ENCODE measurements around the gene KCTD5. TPM values are rescaled to one million over a fixed set of nuclear protein-coding genes. Genes with fewer than 3 reads are reported as not detected.

The KCTD5 gene
- total RNA-seq, 2 experiments from 2014 or later, result 34.2 to 41.7 TPM

DNA sequence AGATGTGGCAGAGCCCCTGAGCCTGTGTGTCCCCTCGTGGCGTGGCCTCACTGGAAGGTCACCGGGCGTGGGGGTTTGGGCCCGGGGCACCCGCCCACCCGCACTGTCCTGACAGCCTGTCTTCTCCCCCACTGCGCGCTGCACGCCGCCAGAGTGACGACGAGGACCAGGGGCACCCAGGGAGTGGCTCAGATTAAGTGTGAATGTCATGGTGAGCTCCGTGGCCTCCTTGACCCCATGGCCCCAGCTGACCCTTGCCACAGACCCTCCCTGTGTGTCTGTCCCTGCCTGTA lies 22.6 kb downstream of the KCTD5 start:
- CTCF ChIA-PET, result no interaction called here
- Mint-ChIP-seq H3K27me3 (no peaks in the 10 kb centered on the region), H3K27ac (no peak overlapping the region), H3K9me3 (ENCODE audit: low read depth) (no peaks in the 10 kb centered on the region), H3K36me3 (peaks cover 8% of the 10 kb centered on the region), H3K4me1 (no peaks in the 10 kb centered on the region), H3K4me3 (no peak overlapping the region)
- ATAC-seq (no peak), DNase-seq (no peak)

DNA sequence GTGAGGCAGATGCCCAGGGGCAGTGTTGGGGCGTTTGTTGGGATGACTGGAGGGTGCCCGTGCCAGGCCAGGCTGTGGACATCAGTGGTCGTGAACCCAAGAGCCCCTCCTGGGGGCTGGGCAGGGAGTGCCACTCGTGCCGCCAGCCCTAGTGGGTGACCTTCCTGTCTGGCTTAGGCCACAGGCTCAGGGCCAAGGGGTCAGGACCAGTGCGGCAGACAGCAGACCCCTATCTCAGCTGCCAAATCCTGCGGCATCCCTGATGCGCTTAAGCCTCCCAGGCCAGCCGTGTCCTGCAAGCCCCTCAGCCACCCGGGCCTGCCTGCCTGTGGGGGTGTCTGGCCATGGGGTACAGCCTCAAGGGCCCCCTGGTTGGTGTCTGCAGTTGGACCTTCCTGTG lies 23.0 kb downstream of the KCTD5 start:
- Mint-ChIP-seq H3K4me3 (no peak overlapping the region), H3K9me3 (ENCODE audit: low read depth) (no peaks in the 10 kb centered on the region), H3K36me3 (peaks cover 8% of the 10 kb centered on the region), H3K27me3 (no peaks in the 10 kb centered on the region), H3K4me1 (no peaks in the 10 kb centered on the region), H3K27ac (no peak overlapping the region)
- DNase-seq, result no peak
- no peak for ATAC-seq
- CTCF ChIA-PET, result no interaction called here

DNA sequence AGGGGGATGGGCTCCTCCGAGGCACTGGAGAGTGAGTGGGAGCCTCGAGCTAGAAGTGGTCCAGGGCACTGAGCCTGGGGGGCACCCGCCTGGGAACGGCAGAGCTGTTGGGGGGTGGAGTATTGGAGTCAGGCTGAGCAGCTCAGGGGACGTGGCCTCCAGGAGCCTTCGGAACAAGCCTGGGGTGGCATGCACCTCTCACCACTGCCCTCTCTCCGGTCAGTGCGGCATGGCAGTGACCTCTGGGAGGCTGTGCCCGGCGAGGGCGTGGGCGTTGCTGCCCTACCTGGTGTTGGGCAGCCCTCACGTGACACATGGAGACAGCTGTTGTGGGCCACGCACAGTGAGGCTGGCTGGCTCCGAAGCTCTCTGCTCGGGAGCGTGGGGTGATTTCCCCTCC lies 23.8 kb downstream of the KCTD5 start:
- Mint-ChIP-seq H3K27ac (no peak overlapping the region), H3K4me3 (no peak overlapping the region), H3K27me3 (no peaks in the 10 kb centered on the region), H3K4me1 (no peaks in the 10 kb centered on the region), H3K36me3 (peaks cover 8% of the 10 kb centered on the region), H3K9me3 (ENCODE audit: low read depth) (no peaks in the 10 kb centered on the region)
- DNase-seq, result no peak
- no peak for ATAC-seq
- CTCF ChIA-PET, result no interaction called here

DNA sequence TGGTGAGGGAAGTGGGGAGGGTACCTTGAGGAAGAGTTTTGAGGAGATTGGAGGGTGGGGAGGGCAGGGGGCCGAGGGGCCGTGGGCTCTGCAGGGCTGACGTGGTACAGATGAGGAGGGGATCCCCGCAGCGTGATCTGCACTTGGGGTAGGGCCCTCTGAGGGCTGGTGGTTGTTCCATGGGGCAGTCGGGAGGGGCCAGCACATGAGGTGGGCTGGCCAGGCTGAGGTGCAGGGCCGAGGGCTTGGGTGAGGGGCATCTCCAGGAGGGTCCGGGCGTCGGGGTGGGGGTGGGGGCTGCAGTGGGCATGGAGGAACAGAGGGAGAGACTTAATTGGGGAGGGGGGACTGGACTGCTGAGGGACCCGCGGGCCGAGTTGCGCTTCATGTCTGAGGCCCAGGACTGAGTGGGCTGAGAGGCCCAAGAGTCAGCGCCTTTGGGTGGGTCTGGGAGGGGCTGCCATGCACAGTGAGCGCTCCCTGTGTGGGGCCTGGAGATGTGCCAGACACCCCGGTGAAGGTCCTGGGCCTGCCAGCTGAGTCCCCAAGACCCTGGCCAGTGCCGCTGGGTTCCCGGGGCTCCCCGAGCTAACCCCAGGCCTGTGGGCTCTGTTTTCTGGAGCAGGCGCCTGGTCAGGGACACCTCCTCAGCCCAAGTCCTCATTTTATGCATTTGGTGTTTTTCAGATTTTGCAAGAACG lies 24.4 kb downstream of the KCTD5 start:
- Mint-ChIP-seq H3K27ac (no peak overlapping the region), H3K4me1 (no peaks in the 10 kb centered on the region), H3K4me3 (no peak overlapping the region), H3K36me3 (peaks cover 8% of the 10 kb centered on the region), H3K27me3 (no peaks in the 10 kb centered on the region), H3K9me3 (ENCODE audit: low read depth) (no peaks in the 10 kb centered on the region)
- CTCF ChIA-PET, result no interaction called here
- DNase-seq (no peak), ATAC-seq (no peak)

DNA sequence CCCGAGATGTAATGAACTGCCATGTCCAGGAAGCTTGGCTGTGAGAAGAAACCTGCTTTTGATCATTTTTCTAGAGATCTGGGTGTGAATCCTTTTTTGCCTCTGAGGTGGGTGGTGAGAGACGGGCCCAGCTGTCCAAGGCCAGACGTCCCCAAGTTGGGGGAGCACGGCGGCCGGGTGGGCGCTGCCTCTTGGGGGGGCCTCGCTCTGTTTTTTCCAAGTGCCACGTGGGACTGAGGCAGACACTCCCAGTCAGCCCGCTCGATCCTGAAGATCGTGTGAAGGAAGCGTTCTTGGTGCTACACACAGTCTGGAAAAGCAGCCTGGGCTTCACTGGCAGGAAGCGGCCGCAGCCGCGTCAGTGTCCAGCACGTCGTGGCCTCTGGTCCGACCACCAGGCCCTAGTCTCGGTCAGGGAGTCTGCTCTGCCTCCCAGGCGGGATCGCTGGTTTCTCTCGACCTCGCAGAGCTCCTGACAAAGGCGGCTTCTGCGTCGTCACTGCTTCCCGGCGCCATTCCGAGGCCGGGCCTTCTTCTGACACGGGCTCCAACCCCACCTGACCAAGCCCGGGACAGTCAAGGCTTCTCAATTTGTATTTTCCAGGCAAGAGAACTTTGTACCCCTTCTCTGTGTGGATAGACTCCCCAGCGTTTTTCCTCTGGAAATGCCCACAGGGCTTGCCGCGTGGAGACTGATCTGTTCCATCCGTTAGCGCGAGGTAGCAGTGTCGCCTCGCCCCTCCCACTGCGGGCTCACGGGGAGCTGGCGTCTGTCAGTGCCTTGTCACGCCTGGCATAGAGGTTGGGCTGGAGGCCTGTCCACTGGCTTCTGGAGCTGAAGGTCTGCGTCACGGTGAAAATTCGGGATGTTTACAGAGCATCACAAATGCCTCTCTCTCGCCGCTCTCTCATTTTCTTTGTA lies 25.3 kb downstream of the KCTD5 start:
- Mint-ChIP-seq H3K27me3 (no peaks in the 10 kb centered on the region), H3K9me3 (ENCODE audit: low read depth) (no peaks in the 10 kb centered on the region), H3K36me3 (peaks cover 7% of the 10 kb centered on the region), H3K4me3 (no peak overlapping the region), H3K4me1 (no peaks in the 10 kb centered on the region), H3K27ac (no peak overlapping the region)
- no peak for ATAC-seq
- CTCF ChIA-PET, result no interaction called here
- no peak for DNase-seq

DNA sequence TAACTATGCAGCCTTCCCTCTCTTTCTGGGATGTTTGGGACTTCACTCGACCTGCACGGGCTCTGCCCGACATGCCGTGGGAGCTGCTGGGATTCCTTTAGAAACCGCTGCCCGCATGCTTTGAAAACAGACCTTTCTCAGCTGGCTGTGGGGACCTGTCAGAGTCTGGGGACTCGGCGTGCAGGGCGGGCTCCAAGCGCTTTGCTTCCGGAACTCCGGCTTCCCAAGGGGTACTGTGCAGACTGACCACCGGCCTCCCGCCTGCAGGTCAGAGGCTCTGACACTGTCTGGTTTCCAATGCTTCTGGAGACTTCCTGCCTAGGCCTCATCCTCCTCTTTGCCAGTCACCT lies 25.9 kb downstream of the KCTD5 start:
- Mint-ChIP-seq H3K36me3 (peaks cover 7% of the 10 kb centered on the region), H3K4me1 (no peaks in the 10 kb centered on the region), H3K9me3 (ENCODE audit: low read depth) (no peaks in the 10 kb centered on the region), H3K27me3 (no peaks in the 10 kb centered on the region), H3K27ac (no peak overlapping the region), H3K4me3 (no peak overlapping the region)
- DNase-seq, result no peak
- no peak for ATAC-seq
- CTCF ChIA-PET, result no interaction called here

DNA sequence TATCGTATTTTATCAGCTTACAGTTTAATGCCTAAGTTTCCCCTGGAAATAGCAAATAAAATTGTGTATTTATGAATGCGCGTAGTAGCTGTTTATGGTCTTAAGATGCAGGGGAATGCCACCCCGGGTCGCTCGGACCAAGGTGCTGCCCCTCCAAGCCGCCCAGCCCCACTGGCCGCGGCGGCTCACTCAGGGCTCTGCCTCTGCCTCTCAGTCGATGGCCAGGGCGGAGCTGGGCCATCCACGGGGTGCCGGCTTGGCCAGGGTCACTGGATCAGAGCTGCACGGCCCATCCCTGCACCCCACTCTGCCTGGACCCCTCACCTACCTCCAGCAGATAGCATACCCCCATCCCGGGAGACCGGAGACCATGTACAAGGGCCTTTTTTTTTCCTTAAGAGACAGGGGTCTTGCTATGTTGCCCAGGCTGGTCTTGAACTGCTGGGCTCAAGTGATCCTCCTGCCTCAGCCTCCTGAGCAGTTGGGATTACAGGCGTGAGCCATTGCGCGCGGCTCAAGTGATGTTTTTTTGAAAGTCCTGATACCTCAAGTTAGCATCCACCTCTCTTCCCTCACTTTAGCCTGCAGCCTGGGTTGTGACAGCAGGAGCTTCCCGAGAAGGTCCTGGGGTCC lies 26.7 kb downstream of the KCTD5 start:
- no peak overlapping the region for H3K4me3 Mint-ChIP-seq
- ATAC-seq (no peak), DNase-seq (no peak)
- H3K27me3 Mint-ChIP-seq, result no peaks in the 10 kb centered on the region
- H3K36me3 Mint-ChIP-seq, result peaks cover 7% of the 10 kb centered on the region
- H3K27ac Mint-ChIP-seq, result no peak overlapping the region
- no peaks in the 10 kb centered on the region for H3K9me3 Mint-ChIP-seq (ENCODE audit: low read depth)
- CTCF ChIA-PET, result no interaction called here
- no peaks in the 10 kb centered on the region for H3K4me1 Mint-ChIP-seq

DNA sequence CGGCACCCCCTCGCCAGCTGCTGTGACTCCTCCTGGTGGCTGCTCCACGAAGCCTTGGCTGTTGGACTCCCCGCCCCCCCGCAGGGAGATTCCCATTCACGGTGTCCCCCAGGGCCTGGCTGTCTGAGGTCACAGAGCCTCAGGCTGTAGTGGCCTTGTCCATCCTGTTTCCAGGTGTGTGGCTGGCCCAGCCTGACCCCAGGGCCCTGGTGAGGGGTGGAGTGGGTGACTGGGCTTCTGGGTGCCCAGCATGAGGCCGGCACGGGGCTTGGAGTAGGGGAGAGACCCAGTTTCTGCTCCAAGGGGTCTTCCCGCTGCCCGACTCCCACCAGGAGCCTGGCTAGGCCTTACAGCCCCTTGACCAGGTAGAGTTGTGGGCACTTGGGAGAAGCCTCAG lies 27.3 kb downstream of the KCTD5 start:
- Mint-ChIP-seq H3K36me3 (peaks cover 7% of the 10 kb centered on the region), H3K4me1 (no peaks in the 10 kb centered on the region), H3K27me3 (no peaks in the 10 kb centered on the region), H3K9me3 (ENCODE audit: low read depth) (no peaks in the 10 kb centered on the region), H3K27ac (no peak overlapping the region), H3K4me3 (no peak overlapping the region)
- ATAC-seq, result no peak
- no peak for DNase-seq
- CTCF ChIA-PET, result no interaction called here

DNA sequence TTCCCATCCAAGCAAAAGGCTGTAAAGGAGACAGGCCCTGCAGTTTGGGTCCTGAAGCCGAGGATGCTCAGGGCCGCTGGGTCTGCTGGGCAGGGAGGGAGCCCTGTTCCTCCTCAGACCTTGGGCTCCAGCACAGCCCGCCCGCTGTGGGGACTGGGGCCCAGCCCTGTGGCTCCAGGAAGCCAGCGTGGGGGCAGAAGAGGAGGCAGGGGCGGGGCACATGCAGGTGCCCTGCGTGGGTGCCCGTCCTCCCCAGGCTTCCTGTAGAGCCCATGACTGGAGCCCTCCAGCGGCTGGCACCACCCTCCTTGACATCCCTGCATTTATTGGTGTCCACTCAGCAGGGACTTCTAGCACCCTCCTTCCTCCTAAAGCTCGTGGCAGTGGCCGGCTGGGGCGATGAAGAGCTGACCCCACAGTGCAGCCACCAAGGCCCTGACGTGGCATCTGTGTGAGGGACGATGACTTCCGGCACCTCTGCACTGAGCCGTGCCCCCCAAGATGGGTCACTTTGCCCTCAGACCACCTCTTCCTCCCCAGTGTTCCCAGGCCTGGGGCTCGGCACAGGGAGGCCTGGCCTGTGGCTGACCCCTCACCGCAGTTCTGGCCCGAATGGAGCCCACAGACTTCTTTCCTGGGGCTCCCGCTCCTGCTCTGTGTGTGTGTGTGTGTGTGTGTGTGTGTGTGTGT lies 27.8 kb downstream of the KCTD5 start:
- CTCF ChIA-PET, result no interaction called here
- Mint-ChIP-seq H3K27me3 (no peaks in the 10 kb centered on the region), H3K36me3 (peaks cover 5% of the 10 kb centered on the region), H3K4me3 (no peak overlapping the region), H3K27ac (no peak overlapping the region), H3K4me1 (peaks cover 4% of the 10 kb centered on the region), H3K9me3 (ENCODE audit: low read depth) (no peaks in the 10 kb centered on the region)
- ATAC-seq (no peak), DNase-seq (no peak)

DNA sequence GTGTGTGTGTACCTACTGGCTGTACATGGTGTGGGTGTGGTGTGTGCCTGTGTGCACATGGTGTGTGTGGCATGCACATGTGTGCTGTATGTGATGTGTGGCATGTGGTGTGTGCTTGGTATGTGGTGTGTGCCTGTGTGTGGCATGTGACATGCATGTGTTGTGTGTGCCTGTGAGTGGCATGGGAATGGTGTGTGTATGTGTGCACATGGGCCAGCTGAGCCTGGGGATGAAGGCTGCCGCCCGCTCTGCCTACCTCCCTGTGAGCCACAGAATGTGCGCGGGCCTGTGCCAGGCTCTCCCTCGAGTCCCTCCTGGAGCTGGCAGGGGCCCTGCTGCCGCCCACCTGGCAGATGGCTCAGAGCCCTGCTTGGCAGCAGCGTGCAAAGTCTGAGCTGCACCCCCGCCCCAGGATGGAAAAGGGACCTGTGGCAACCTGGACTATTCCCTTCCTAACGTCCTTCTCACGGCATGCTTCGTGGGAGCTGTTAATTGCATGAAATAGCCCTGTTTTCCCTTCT lies 28.4 kb downstream of the KCTD5 start:
- Mint-ChIP-seq H3K27ac (no peak overlapping the region), H3K4me3 (no peak overlapping the region), H3K36me3 (peaks cover 5% of the 10 kb centered on the region), H3K4me1 (peaks cover 4% of the 10 kb centered on the region), H3K27me3 (no peaks in the 10 kb centered on the region), H3K9me3 (ENCODE audit: low read depth) (no peaks in the 10 kb centered on the region)
- DNase-seq (no peak), ATAC-seq (no peak)
- CTCF ChIA-PET, result no interaction called here

DNA sequence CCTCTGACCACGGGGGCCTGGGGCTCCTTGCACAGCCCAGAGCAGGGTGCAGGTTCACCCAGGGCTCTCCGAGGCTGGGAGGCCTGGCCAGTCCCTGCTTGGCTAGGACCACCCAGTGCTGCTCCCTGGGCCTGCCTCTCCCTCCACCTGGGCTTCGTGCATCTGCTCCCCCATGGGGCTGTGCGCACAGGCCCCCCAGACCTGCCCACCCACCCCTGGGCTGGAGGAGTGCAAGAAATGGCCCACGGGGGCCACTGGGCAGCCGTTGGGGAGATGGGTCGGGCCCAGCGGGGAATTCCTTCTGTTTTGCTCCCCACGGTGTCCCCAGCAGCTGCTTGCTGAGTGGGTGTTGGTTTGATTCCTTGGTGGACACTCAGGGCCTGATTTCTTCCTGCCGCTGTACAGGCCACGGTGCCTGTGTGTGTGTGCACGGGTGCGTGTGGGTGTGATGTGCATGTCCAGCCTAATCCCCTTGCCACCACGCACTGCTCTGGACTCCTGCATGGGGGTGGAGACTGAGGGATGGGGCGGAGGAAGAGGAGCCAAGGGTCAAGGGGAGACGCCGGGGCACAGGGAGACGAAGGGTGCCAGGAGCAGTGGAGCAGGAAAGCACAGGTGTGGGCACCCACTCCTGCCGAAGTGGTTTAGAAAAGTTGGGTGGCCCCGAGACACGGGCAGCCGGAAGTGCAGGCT lies 29.2 kb downstream of the KCTD5 start:
- ATAC-seq (no peak), DNase-seq (no peak)
- no peaks in the 10 kb centered on the region for H3K27me3 Mint-ChIP-seq
- peaks cover 4% of the 10 kb centered on the region for H3K4me1 Mint-ChIP-seq
- CTCF ChIA-PET, result no interaction called here
- H3K4me3 Mint-ChIP-seq, result no peak overlapping the region
- peaks cover 5% of the 10 kb centered on the region for H3K36me3 Mint-ChIP-seq
- H3K27ac Mint-ChIP-seq, result no peak overlapping the region
- H3K9me3 Mint-ChIP-seq (ENCODE audit: low read depth), result no peaks in the 10 kb centered on the region

DNA sequence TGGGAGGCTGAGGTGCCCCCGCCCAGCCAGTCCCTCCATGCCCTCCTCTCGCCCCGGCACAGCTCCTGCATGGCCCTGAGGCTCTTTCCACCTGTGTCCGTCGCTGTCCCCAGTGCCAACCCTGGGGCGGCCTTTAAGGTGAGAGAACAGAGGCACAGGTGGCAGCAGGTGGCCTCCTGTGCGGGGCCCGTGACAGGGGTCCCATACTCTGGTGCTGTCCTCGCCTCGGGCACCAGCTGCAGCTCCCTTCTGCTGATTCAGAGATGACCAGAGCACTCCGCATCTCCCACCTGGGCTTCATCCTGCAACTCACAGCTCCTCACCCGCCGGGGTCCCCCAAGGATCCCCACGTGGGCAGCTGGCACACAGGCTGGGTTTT lies 29.7 kb downstream of the KCTD5 start:
- ATAC-seq (no peak), DNase-seq (no peak)
- H3K36me3 Mint-ChIP-seq, result peaks cover 5% of the 10 kb centered on the region
- CTCF ChIA-PET, result no interaction called here
- no peaks in the 10 kb centered on the region for H3K9me3 Mint-ChIP-seq (ENCODE audit: low read depth)
- no peak overlapping the region for H3K27ac Mint-ChIP-seq
- no peak overlapping the region for H3K4me3 Mint-ChIP-seq
- no peaks in the 10 kb centered on the region for H3K27me3 Mint-ChIP-seq
- peaks cover 4% of the 10 kb centered on the region for H3K4me1 Mint-ChIP-seq

DNA sequence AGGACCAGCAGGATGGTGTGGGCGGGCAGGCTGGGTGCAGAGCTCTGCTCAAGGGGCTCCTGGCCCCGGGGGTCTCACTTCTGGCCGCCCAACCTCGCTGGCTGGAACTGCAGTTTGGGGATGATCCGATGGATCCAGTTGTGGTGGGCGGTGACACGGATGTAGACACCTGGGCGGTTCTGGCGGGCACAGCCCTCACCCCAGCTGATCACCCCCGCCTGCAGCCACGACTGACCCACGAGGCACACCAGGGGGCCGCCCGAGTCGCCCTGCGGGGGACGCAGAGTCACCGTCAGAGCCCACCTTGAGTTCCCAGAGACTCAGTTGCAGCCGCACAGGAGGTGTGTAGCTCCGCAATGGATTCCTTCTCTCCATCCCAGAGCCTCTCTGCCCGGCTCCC lies 30.2 kb downstream of the KCTD5 start:
- Mint-ChIP-seq H3K27ac (no peak overlapping the region), H3K27me3 (no peaks in the 10 kb centered on the region), H3K9me3 (ENCODE audit: low read depth) (no peaks in the 10 kb centered on the region), H3K36me3 (peaks cover 1% of the 10 kb centered on the region), H3K4me3 (no peak overlapping the region), H3K4me1 (peaks cover 8% of the 10 kb centered on the region)
- DNase-seq (no peak), ATAC-seq (no peak)
- CTCF ChIA-PET, result no interaction called here
